Activated CD4-positive, alpha-beta T cell treated with anti-CD3 and anti-CD28 coated beads, Interleukin-2, amount 10 ng/mL, durations not matched to agents 24 days and 14 days (primary cell): ENCODE data around the gene WDR59. TPM values are rescaled to one million over a fixed set of nuclear protein-coding genes. Genes with fewer than 3 reads are reported as not detected.
"Not testable (repeated sequence)": the region's sequence is repeated elsewhere in the genome, so short reads cannot be mapped to it uniquely, and the experiment has no call there.

Source experiments
- DNase-seq: peaks from one replicate; pipeline ENCODE4 v3.0.0; 2022
- H3K27ac Mint-ChIP-seq: one replicate; pipeline ENCODE4 v1.8.0; 2022; ENCODE audit warnings: mild to moderate bottlenecking, mixed read lengths
- H3K27me3 Mint-ChIP-seq: one replicate; pipeline ENCODE4 v1.8.0; 2022; ENCODE audit warnings: mixed read lengths
- H3K36me3 Mint-ChIP-seq: one replicate; pipeline ENCODE4 v1.8.0; 2022; ENCODE audit warnings: low read depth, mild to moderate bottlenecking, mixed read lengths
- H3K4me1 Mint-ChIP-seq: one replicate; pipeline ENCODE4 v1.8.0; 2021; ENCODE audit warnings: mixed read lengths
- H3K4me3 Mint-ChIP-seq: one replicate; pipeline ENCODE4 v1.8.0; 2022; ENCODE audit warnings: mild to moderate bottlenecking, moderate library complexity, mixed read lengths
- H3K9me3 Mint-ChIP-seq: one replicate; pipeline ENCODE4 v1.8.0; 2021; ENCODE audit warnings: mixed read lengths
- intact Hi-C: fragments of 100-400 bp; cut with micrococcal nuclease; formaldehyde crosslinking; loops from one replicate; pipeline ENCODE4 v1.15.1; 2023
- total RNA-seq: library from RNA; stranded (reverse); gene quantifications from 2 replicates; pipeline ENCODE4 v1.2.3, GENCODE V29; 2022

The WDR59 gene
- total RNA-seq, 1 donor from 2014 or later, result 91.5 TPM

GRCh38 chr16:75003931-75004330, 19.0 kb upstream of the WDR59 start:
- H3K36me3 Mint-ChIP-seq, result peaks cover 40% of the 10 kb centered on the region
- H3K4me3 Mint-ChIP-seq, result peak overlapping the region; percentile 9
- intact Hi-C loops, result loop anchor here (5.0 kb wide), 1 partner anchor 33 kb away; no protein-coding TSS in a partner anchor
- no peaks in the 10 kb centered on the region for H3K9me3 Mint-ChIP-seq
- no peak for DNase-seq
- H3K27ac Mint-ChIP-seq, result no peak overlapping the region
- H3K27me3 Mint-ChIP-seq, result no peaks in the 10 kb centered on the region
- H3K4me1 Mint-ChIP-seq, result peaks cover 44% of the 10 kb centered on the region

DNA sequence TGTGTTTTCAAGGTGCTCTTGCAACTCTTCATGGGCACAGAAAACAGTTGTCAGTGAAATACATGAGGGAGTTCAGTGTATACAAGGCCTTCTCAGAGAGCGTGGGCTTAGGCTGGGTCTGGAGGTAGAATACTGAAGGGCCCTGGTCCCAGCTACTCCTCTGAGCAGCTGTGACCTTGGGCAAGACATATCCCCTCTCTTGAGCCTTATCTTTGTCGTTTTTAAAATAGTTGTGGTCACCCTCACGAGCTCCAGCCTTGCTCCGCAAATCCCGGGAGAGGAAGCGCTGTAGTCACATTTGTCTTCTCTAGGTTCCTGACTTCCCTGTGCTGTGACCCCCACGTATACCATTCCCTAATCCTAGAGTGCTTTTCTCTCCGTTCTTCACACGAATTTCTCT, 17.6 kb upstream of the WDR59 start:
- intact Hi-C loops, result loop anchor here (5.0 kb wide), 1 partner anchor 35 kb away; no protein-coding TSS in a partner anchor
- H3K27ac Mint-ChIP-seq, result peak overlapping the region; percentile 11
- no peak for DNase-seq
- H3K9me3 Mint-ChIP-seq, result no peaks in the 10 kb centered on the region
- H3K4me1 Mint-ChIP-seq, result peaks cover 45% of the 10 kb centered on the region
- H3K4me3 Mint-ChIP-seq, result no peak overlapping the region
- peaks cover 33% of the 10 kb centered on the region for H3K36me3 Mint-ChIP-seq
- H3K27me3 Mint-ChIP-seq, result peaks cover 2% of the 10 kb centered on the region

DNA sequence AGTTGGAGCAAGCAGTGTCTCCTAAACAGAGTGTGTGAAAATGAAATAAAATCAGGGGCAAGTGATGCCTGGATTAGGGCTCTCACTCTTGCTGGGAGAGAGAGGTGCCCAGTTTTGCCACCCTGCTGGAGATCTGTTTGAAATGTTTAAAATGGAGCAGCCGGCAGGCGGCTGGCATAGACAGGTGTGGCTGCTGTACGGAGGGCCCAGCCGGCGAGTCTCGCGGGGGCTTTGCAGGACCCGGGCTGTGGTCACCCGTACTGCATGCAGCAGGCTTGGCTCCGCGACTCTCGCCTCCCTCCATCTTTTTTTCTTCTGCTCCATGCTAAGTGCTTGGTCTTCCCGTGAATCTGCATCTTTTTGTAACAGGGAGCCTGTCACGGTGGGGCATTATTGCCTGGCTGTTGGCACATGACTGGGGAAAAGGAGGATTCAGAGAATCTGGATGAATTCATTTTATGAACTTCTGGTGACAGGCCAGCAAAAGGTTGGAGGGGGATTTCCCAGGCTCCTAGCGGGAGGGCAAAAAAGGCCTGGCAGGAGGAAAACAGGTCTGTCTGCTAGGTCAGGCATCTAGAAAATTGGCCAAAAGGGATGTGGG, 15.7 kb upstream of the WDR59 start:
- DNase-seq, result no peak
- peaks cover 29% of the 10 kb centered on the region for H3K36me3 Mint-ChIP-seq
- peak overlapping the region; percentile 96 for H3K4me3 Mint-ChIP-seq
- H3K27ac Mint-ChIP-seq, result peak overlapping the region; percentile 78
- intact Hi-C loops, result loop anchor here (5.0 kb wide), 1 partner anchor 37 kb away; no protein-coding TSS in a partner anchor
- H3K27me3 Mint-ChIP-seq, result peaks cover 7% of the 10 kb centered on the region
- peaks cover 45% of the 10 kb centered on the region for H3K4me1 Mint-ChIP-seq
- H3K9me3 Mint-ChIP-seq, result no peaks in the 10 kb centered on the region

GRCh38 chr16:74999609-75000480, 14.9 kb upstream of the WDR59 start:
- H3K4me1 Mint-ChIP-seq, result peaks cover 45% of the 10 kb centered on the region
- peak; percentile 89 for DNase-seq
- H3K27ac Mint-ChIP-seq, result peak overlapping the region; percentile 87

DNA sequence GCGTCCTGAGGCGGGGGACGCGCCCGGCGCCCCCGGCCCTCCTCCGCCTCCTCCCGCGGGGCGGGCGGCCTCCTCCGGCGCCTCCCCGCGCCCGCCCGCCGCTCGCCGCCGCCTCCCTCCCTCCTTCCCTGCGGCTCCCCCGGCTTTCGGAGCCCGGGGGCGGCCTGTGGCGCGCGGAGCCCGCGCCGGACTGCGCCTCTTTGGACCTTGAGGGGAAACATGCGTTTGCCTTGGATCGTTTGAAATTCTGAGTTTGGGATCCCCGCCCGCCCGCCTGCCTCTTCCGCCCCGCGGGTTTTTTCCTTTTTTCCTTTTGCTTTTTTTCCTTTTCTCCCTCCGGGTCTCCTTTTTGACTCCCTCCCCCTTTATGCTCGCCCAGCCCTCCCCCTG, 14.3 kb upstream of the WDR59 start:
- DNase-seq, result peak; percentile 82
- peaks cover 29% of the 10 kb centered on the region for H3K36me3 Mint-ChIP-seq
- intact Hi-C loops, result loop anchor here (5.0 kb wide), 1 partner anchor 292 kb away; no protein-coding TSS in a partner anchor

More at GRCh38 chr16:74999609-75000480, 14.9 kb upstream of the WDR59 start:
- Mint-ChIP-seq H3K27me3 (peaks cover 7% of the 10 kb centered on the region), H3K9me3 (no peaks in the 10 kb centered on the region), H3K36me3 (peaks cover 29% of the 10 kb centered on the region), H3K4me3 (peak overlapping the region; percentile 96)
- intact Hi-C loops, result loop anchor here (5.0 kb wide), 2 partner anchors 37 to 293 kb away; no protein-coding TSS in a partner anchor

DNA sequence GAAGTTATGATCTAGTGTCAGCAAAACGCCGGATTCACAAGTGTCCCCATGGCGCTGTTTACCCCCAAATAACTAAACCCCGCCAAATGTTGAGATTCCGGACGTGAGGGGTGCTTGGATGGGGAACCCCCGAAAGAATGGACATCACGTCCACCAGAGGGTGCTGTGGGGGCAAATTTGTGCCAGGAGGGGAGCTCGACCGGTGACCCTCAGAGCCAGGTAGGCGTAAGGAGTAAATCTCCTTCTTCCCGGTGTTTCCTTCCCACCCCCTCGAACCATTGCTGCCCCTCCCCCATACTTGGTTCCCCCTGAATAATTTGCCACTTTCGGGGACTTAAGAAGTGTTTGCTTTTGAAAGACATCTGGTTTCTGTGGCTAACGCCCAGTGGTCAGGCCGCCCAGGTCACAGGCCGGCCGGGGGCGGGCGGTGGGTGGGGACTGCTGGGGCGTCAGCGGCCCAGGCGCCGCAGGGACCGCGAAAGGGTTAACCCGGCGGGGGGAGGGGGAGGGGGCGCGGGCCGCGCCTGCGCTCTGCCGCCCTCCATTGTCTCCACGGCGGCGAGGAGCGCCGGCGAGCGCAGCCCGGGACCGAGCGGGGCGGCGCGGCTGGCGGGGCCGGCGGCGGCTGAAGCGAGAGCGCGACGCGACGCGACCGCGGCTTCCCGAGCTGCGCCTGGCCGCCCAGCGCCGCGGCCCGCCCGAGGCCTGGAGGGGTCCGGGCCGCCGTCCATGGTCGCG, 13.7 kb upstream of the WDR59 start, which contains the start of gene ZNRF1:
Gene ZNRF1, plus strand, starts transcription at position 544 of the 738 bp plus-strand sequence. CDS start 648 bp downstream, outside the sequence.
- intact Hi-C loops, result loop anchor here (1.0 to 5.0 kb wide), 7 partner anchors 13 to 291 kb away; partner anchors contain the start of genes WDR59 and ZFP1
- Mint-ChIP-seq H3K9me3 (no peaks in the 10 kb centered on the region), H3K4me3 (peak within 1 kb of the TSS; percentile 96), H3K27ac (peak within 1 kb of the TSS; percentile 87), H3K27me3 (peaks cover 11% of the 10 kb centered on the region), H3K36me3 (peaks cover 23% of the 10 kb centered on the region), H3K4me1 (peaks cover 38% of the 10 kb centered on the region)
- peak; percentile 93 for DNase-seq

More for the DNA sequence above, 14.3 kb upstream of the WDR59 start:
- Mint-ChIP-seq H3K27me3 (peaks cover 7% of the 10 kb centered on the region), H3K9me3 (no peaks in the 10 kb centered on the region), H3K27ac (peak overlapping the region; percentile 87), H3K4me3 (peak overlapping the region; percentile 96), H3K4me1 (peaks cover 43% of the 10 kb centered on the region)

DNA sequence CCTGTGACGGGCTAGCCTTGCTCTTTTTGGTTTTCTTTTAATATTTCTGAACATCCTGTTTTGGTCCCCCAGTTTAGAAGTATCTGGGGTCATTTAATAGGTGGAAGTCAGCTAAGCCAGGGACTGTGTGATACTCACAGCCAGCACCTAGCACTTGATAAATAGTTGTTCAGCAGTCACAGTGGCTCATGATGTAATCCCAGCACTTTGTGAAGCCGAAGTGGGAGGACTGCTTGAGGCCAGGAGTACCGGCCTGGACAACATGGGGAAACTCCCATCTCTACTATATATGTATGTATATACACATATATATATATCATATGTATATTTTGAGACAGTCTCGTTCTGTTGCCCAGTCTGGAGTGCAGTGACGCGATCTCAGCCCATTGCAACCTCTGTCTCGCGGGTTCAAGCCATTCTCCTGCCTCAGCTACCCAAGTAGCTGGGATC, 12.1 kb upstream of the WDR59 start:
- DNase-seq, result no peak
- intact Hi-C loops, result loop anchor here (5.0 kb wide), 1 partner anchor 290 kb away; no protein-coding TSS in a partner anchor
- Mint-ChIP-seq H3K36me3 (peaks cover 11% of the 10 kb centered on the region), H3K27me3 (peaks cover 13% of the 10 kb centered on the region), H3K4me1 (peaks cover 24% of the 10 kb centered on the region), H3K9me3 (no peaks in the 10 kb centered on the region), H3K4me3 (no peak overlapping the region), H3K27ac (no peak overlapping the region)

DNA sequence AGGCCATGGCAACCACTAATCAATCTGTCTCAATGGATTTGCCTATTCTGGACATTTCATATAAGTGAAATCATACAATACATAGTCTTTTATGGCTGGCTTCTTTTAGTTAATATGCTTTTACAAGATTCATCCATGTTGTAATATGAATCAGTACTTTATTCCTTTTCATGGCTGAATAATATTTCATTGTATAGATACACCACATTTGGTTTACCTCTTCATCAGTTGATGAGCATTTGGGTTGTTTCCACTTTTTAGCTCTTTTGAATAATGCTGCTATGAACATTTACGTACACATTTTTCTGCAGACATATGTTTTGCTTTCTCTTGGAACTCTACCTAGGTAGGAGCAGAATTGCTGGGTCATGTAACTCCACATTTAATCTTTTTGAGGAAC, 11.1 kb upstream of the WDR59 start:
- Mint-ChIP-seq H3K27me3 (peaks cover 14% of the 10 kb centered on the region), H3K4me3 (no peak overlapping the region), H3K9me3 (no peaks in the 10 kb centered on the region), H3K27ac (no peak overlapping the region), H3K36me3 (peaks cover 6% of the 10 kb centered on the region), H3K4me1 (peaks cover 17% of the 10 kb centered on the region)
- no peak for DNase-seq
- intact Hi-C loops, result loop anchor here (5.0 kb wide), 1 partner anchor 289 kb away; no protein-coding TSS in a partner anchor

DNA sequence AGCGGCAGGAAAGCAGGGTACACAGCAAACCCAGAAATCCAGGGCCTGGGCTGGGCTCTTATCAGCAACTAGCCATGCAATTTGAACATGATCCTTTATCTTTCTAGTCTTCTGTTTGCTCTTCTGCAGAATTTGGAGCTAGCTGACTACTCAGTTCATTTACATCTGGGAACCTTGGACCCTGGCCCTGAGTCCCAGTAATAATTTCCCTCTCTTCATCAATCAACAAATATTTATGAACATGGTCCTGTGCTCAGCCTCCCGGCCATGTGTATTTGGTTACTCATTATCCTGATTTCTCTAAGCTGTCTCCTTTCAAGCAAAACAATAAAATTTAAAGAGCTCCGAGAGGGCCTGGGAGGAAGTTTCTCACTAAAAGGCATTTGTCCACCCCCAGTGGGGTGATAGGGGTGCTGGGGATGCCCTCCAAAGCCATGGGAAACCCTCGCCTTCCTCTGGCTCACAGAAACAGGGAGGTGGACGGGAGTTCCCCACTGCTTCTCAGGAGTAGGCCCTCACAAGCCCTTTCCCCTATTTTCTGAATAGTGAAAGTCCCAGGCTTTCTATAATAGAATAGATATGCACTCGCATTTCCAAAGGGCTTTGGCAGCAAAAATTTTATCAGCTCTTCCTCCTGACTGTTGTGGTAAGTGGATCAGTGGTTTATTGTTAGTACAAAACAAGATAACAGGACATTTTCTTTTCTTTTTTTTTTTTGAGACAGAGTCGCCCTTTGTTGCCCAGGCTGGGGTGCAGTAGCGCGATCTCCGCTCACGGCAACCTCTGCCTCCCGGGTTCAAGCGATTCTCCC, 6.9 kb upstream of the WDR59 start:
- DNase-seq, result no peak
- H3K36me3 Mint-ChIP-seq, result no peaks in the 10 kb centered on the region
- H3K9me3 Mint-ChIP-seq, result no peaks in the 10 kb centered on the region
- no peak overlapping the region for H3K27ac Mint-ChIP-seq
- no peak overlapping the region for H3K4me3 Mint-ChIP-seq
- peaks cover 15% of the 10 kb centered on the region for H3K27me3 Mint-ChIP-seq
- no peaks in the 10 kb centered on the region for H3K4me1 Mint-ChIP-seq
- intact Hi-C loops, result no loop called here

DNA sequence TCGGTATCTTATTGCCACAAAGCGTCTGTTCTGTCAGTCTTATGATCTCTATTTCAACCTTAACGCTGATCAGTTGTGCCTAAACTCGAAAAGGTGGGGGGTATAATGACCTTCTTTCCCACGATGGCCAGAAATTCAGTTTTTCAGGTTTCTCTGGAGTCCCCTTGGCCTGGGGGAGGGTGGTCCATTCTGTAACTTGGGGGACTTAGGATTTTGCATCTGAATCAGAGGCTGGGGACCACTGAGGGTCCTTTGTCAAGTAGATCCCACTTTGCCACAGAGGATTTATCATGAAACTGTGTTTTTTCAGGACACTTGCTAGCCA, 6.3 kb upstream of the WDR59 start:
- Mint-ChIP-seq H3K36me3 (no peaks in the 10 kb centered on the region), H3K4me1 (no peaks in the 10 kb centered on the region), H3K4me3 (no peak overlapping the region), H3K27me3 (peaks cover 13% of the 10 kb centered on the region), H3K9me3 (no peaks in the 10 kb centered on the region), H3K27ac (no peak overlapping the region)
- no peak for DNase-seq
- intact Hi-C loops, result no loop called here

DNA sequence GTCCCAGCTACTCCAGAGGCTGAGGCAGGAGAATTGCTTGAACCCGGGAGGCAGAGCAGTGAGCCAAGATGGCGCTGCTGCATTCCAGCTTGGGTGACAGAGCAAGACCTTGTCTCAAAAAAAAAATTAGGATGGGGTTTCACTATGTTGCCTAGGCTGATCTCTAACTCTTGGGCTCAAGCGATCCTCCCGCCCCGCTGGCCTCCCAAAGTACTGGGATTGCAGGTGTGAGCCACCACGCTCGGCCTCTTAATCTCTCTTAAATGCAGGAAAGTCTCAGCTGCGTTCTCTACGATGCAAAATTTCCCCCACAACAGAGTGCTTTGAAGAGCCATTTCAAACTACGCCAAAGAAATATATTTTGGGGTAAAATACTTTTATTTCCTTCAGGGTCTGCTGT, 5.9 kb upstream of the WDR59 start:
- no peak overlapping the region for H3K4me3 Mint-ChIP-seq
- intact Hi-C loops, result no loop called here

GRCh38 chr16:74989864-74990263, 4.9 kb upstream of the WDR59 start:
- not testable (repeated sequence) for H3K9me3 Mint-ChIP-seq, DNase-seq, H3K27ac Mint-ChIP-seq, H3K4me1 Mint-ChIP-seq, H3K36me3 Mint-ChIP-seq, H3K4me3 Mint-ChIP-seq
- intact Hi-C loops, result loop anchor here (5.0 to 10.0 kb wide), 4 partner anchors 288 to 657 kb away; partner anchors contain the start of genes ADAT1, CFDP1, KARS1 and MLKL
- H3K27me3 Mint-ChIP-seq, result peaks cover 11% of the 10 kb centered on the region

More for the DNA sequence above, 5.9 kb upstream of the WDR59 start:
- H3K36me3 Mint-ChIP-seq, result no peaks in the 10 kb centered on the region
- H3K27ac Mint-ChIP-seq, result no peak overlapping the region
- no peaks in the 10 kb centered on the region for H3K9me3 Mint-ChIP-seq
- peaks cover 11% of the 10 kb centered on the region for H3K27me3 Mint-ChIP-seq
- no peaks in the 10 kb centered on the region for H3K4me1 Mint-ChIP-seq
- no peak for DNase-seq
